Panc1 (cell line): Measurements from ENCODE around the gene PPL. TPM values are rescaled to one million over a fixed set of nuclear protein-coding genes. Genes with fewer than 3 reads are reported as not detected.

Experiments used
- ATAC-seq: fragments of 200-7000 bp; cut with Tn5 transposase; 2 replicates; pipeline ENCODE4 v1.9.1; 2020; ENCODE audit warnings: mild to moderate bottlenecking, moderate library complexity
- BruUV-seq: library from RNA; stranded (reverse); fragments of 400-500 nt; replicated peaks from 2 replicates; lab custom pipeline; 2021; lab: Mats Ljungman, UMichigan
- CTCF ChIA-PET: fragments of 300-600 bp; sonication (Branson Sonifier 250); formaldehyde crosslinking; loops from one replicate; lab custom pipeline; 2022; ENCODE audit warnings: antibody characterized with exemption; lab: Charles Lee
- POLR2A ChIA-PET: fragments of 300-600 bp; sonication (Branson Sonifier 250); formaldehyde crosslinking; loops from one replicate; lab custom pipeline; 2022; ENCODE audit warnings: antibody characterized with exemption; lab: Charles Lee
- DNase-seq: peaks from one replicate; pipeline ENCODE4 v3.0.0-alpha.2; 2010; ENCODE audit warnings: low read depth, low spot score
- H3K27ac ChIP-seq: 2 replicates; pipeline ENCODE4 v1.5.1; 2011; ENCODE audit warnings: mild to moderate bottlenecking, low read length, inconsistent platforms
- H3K27me3 ChIP-seq: fragments of 200-500 bp; sonication (Bioruptor generic); 2 replicates; pipeline ENCODE4 v1.6.0; 2014; ENCODE audit warnings: low read length, inconsistent platforms; ENCODE audit not compliant: control insufficient read depth, insufficient read depth
- H3K36me3 ChIP-seq: fragments of 200-500 bp; sonication (Bioruptor generic); 2 replicates; pipeline ENCODE4 v1.5.1; 2014; ENCODE audit warnings: inconsistent platforms, mild to moderate bottlenecking, low read length, moderate library complexity; ENCODE audit not compliant: control insufficient read depth, insufficient read depth
- H3K4me1 ChIP-seq: 2 replicates; pipeline ENCODE4 v1.5.1; 2011; ENCODE audit warnings: inconsistent platforms, mild to moderate bottlenecking, low read length, moderate library complexity; ENCODE audit not compliant: control insufficient read depth, insufficient read depth
- H3K4me3 ChIP-seq, 2 experiments: 2 replicates each; pipeline ENCODE4 v1.5.1; 2011 to 2012; ENCODE audit warnings: low read depth in 2 of 2, low read length in 2 of 2, mild to moderate bottlenecking in 2 of 2, inconsistent platforms in 1 of 2, moderate library complexity in 1 of 2
- H3K9me3 ChIP-seq: fragments of 200-500 bp; sonication (Bioruptor generic); 2 replicates; pipeline ENCODE4 v1.5.1; 2014; ENCODE audit warnings: low read depth, mild to moderate bottlenecking, inconsistent platforms, low read length, moderate library complexity; ENCODE audit not compliant: control insufficient read depth, insufficient read depth
- CTCF ChIP-seq: fragments of 450-650 bp; IDR thresholded peaks from 2 replicates; pipeline ENCODE4 v1.5.1; 2017; ENCODE audit warnings: mild to moderate bottlenecking
- POLR2AphosphoS5 ChIP-seq: IDR thresholded peaks from 2 replicates; pipeline ENCODE4 v1.6.1; 2012; ENCODE audit warnings: mild to moderate bottlenecking, low read depth, low read length, moderate library complexity
- REST ChIP-seq, 2 experiments: IDR thresholded peaks; 2 replicates each; pipeline ENCODE4 v1.6.1; 2011 to 2012; ENCODE audit warnings: low read depth in 2 of 2, control low read depth in 1 of 2, low read length in 1 of 2, mild to moderate bottlenecking in 1 of 2, moderate library complexity in 1 of 2; ENCODE audit not compliant: insufficient read depth in 1 of 2
- SIN3A ChIP-seq: IDR thresholded peaks from 2 replicates; pipeline ENCODE4 v1.6.1; 2012; ENCODE audit warnings: low read depth, mild to moderate bottlenecking, low read length, moderate library complexity, borderline replicate concordance; ENCODE audit not compliant: insufficient read depth
- TCF7L2 ChIP-seq: IDR thresholded peaks from 2 replicates; pipeline ENCODE4 v1.6.1; 2011; ENCODE audit warnings: mild to moderate bottlenecking, low read depth, low read length, inconsistent platforms
- in situ Hi-C: cut with HindIII; loops from 2 replicates; pipeline ENCODE4 v1.10.0; 2016; ENCODE audit warnings: low sequenced_read_pairs, low pct_unique_long_range_greater_than_20kb
- intact Hi-C: fragments of 100-400 bp; cut with micrococcal nuclease; formaldehyde crosslinking; loops from one replicate; pipeline ENCODE4 v1.10.0; 2022; ENCODE audit not compliant: unreplicated experiment
- total RNA-seq: library from RNA; stranded (reverse); gene quantifications from one replicate; pipeline ENCODE4 v1.2.1, GENCODE V29; 2021; ENCODE audit not compliant: unreplicated experiment

The PPL gene
- total RNA-seq, 1 experiment from 2014 or later = 89.4 TPM

GRCh38 chr16:4957720-4958509, 21.0 kb upstream of the PPL start, which contains the start of gene SEC14L5:
Gene SEC14L5 (plus strand): TSS chr16:4958330. CDS start chr16:4959324, 994 bp downstream.
- TF ChIP-seq SIN3A (0 out of 2 replicates have a peak, but pooled peaks have one; percentile 58), TCF7L2 (no peak), REST (IDR thresholded peaks at IDR 0.05; ENCODE audit: insufficient read depth in 1 of 2, low read depth in 2 of 2, low read length in 1 of 2) (peak; percentile 93 to 95)
- H3K36me3 ChIP-seq = no peaks in the 10 kb centered on the region
- in situ Hi-C loops (no loop called here), intact Hi-C loops (loop anchor here (5.0 to 10.0 kb wide), 3 partner anchors 73 to 241 kb away; partner anchors contain the start of genes GLYR1 and UBN1)
- CTCF ChIA-PET = interaction anchor here (0.5 to 0.8 kb wide), 5 partner anchors 58 to 299 kb away, joined by 3 to 8 read pairs (median 3); partner anchors contain the start of gene EEF2KMT
- H3K4me3 ChIP-seq = peak within 1 kb of the TSS; percentile 61 to 72
- POLR2A ChIA-PET = interaction anchor here (0.7 kb wide), 1 partner anchor 224 kb away, joined by 7 read pairs; the partner anchor contains the start of gene DNAAF8
- ATAC-seq (peak; percentile 93), DNase-seq (peak; percentile 89)
- H3K9me3 ChIP-seq = no peaks in the 10 kb centered on the region
- H3K27ac ChIP-seq = peak within 1 kb of the TSS; percentile 25; the same call in 1 of the 2 replicates
- H3K4me1 ChIP-seq = peaks cover 26% of the 10 kb centered on the region
- BruUV-seq = no TSS peak
- H3K27me3 ChIP-seq = no peaks in the 10 kb centered on the region

DNA sequence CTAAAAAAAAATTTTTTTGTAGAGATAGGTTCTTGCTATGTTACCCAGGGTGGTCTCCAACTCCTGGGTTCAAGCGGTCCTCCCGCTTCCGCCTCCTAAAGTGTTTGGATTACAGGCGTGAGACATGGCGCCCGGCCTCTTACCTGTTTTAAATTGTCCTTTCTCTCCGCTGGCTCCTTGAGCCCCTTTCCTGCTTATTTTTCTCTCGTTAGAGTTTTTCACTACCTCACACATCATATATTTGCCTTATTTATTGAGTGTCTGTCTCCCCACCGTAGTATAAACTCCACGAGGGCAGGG, 20.4 kb upstream of the PPL start:
- ChIA-PET POLR2A (interaction anchor here (0.7 kb wide), 1 partner anchor 223 kb away, joined by 7 read pairs; the partner anchor contains the start of gene DNAAF8), CTCF (interaction anchor here (0.5 to 0.7 kb wide), 2 partner anchors 140 to 146 kb away, joined by 3 to 8 read pairs; partner anchors contain the start of gene EEF2KMT)
- H3K27ac ChIP-seq = peak overlapping the region; percentile 25; the same call in 1 of the 2 replicates
- H3K4me1 ChIP-seq = peaks cover 26% of the 10 kb centered on the region
- intact Hi-C loops = loop anchor here (5.0 to 10.0 kb wide), 3 partner anchors 73 to 240 kb away; partner anchors contain the start of genes GLYR1 and UBN1
- BruUV-seq = no TSS peak
- no peak for ATAC-seq
- H3K4me3 ChIP-seq = peak overlapping the region; percentile 61 to 72
- in situ Hi-C loops = no loop called here
- TF ChIP-seq POLR2AphosphoS5 (no peak), CTCF (no peak), REST (IDR thresholded peaks at IDR 0.05; ENCODE audit: insufficient read depth in 1 of 2, low read depth in 2 of 2, low read length in 1 of 2) (no peak), TCF7L2 (no peak), SIN3A (no peak)
- no peaks in the 10 kb centered on the region for H3K36me3 ChIP-seq
- no peak for DNase-seq
- no peaks in the 10 kb centered on the region for H3K9me3 ChIP-seq
- H3K27me3 ChIP-seq = no peaks in the 10 kb centered on the region
